HG02623 (cell line): Measurements from ENCODE around the gene BCS1L.
A peak's percentile ranks its signal among the peaks of the same experiment; 100 is the strongest.

Source experiments
- ATAC-seq: cut with Tn5 transposase; IDR thresholded peaks from one replicate; pipeline ENCODE4 v1.9.1; 2021; ENCODE audit warnings: moderate library complexity; ENCODE audit not compliant: unreplicated experiment

The BCS1L gene, protein sequence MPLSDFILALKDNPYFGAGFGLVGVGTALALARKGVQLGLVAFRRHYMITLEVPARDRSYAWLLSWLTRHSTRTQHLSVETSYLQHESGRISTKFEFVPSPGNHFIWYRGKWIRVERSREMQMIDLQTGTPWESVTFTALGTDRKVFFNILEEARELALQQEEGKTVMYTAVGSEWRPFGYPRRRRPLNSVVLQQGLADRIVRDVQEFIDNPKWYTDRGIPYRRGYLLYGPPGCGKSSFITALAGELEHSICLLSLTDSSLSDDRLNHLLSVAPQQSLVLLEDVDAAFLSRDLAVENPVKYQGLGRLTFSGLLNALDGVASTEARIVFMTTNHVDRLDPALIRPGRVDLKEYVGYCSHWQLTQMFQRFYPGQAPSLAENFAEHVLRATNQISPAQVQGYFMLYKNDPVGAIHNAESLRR

DNA sequence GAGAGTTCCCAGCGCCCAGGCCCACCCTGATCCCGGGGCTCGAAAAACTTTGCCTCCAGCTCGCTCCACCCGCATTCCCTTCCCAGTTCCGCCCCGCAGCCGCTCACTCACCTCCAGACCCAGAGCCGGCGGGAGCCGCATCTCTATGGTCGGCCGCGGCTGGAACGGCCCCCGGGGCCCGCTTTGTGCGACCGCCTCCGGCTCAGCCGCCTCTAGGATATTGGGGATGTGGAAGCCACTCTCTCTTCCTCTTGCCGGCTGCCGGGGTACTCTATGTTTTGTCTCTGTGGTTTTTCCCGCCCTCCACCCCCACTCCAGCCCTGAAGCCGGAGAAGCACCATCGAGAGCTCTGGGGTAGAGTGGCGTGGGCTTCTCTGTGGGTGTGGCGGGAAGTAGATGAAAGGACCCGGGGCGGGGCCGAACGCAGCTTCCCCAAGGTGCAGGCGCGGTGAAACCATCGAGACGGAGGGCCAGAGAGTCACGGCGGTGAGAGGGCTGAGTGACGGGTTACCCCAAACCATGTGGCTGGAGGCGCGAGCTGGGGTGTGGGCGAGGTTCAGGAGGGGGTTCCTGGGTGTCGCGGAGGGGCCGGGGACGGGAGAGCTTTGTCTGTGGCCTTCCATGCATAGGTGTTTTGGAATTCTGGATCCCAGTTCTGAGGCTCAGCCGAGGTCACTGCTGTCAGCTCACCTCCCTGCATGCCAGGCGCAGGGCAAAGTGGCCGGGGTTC, at the start of gene BCS1L, which contains the start of gene ZNF142:
Gene BCS1L (plus strand): TSS at position 426 of the 730 bp plus-strand sequence. CDS start 1,305 bp downstream, outside the sequence.
Gene ZNF142 (minus strand): TSS at position 366 of the 730 bp plus-strand sequence. CDS start 3,194 bp downstream, outside the sequence.
- peak; percentile 93 for ATAC-seq

DNA sequence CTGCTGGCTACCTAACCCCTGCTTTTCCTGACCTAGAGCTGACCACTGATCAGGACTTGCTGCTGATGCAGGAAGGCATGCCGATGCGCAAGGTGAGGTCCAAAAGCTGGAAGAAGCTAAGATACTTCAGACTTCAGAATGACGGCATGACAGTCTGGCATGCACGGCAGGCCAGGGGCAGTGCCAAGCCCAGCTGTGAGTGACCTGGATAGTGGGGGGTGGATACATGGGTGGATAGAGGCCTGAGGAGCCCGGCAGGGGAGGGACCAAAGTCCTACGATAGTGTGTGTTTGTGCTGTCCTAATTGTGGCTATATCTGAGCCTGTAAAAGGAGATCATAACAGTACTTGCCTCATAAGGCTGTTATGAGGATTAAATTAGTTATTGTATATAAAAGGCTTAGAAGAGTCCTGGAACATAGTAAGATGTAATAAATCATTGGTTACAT, 43.6 kb upstream of the BCS1L start:
- no peak for ATAC-seq

DNA sequence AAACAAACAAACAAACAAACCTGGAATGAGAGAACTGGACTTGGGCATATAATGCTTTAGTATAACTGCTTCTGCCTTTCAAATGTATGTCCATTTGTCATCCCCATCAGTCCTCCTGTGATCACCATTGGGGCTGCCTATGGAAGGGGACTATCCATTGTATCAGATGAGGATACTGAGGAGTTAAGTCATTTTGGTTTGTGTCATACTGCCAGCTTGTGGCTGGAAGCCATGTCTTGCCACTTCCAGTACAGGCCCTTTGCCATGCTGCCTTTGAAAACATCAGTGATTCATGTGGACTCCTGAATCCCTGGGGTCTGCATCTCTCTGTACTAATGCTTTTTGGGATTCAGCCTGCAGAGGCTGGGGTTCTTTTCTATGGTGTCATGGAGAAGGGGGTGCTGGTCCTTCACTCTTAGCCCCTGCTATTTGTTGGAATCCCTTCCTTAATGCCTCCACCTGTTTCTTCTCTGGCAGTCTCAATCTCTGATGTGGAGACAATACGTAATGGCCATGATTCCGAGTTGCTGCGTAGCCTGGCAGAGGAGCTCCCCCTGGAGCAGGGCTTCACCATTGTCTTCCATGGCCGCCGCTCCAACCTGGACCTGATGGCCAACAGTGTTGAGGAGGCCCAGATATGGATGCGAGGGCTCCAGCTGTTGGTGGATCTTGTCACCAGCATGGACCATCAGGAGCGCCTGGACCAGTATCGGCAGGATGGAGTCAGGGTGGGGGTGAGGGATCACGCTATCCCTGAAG, 41.2 kb upstream of the BCS1L start:
- ATAC-seq, result no peak

DNA sequence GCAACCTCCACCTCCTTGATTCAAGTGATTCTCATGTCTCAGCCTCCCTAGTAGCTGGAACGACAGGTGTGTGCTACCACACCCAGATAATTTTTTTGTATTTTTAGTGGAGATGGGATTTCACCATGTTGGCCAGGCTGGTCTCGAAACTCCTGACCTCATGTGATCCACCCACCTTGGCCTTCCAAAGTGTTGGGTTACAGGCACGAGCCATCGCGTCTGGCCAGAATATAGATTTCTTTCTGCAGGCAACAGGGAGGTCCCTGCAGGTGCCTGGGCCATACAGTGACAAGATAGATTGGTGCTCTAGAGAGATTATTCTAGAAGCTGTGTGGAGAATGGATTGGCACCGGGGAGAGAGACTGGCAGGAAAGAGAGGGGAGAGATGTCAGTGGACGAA, 38.5 kb upstream of the BCS1L start:
- ATAC-seq, result no peak

DNA sequence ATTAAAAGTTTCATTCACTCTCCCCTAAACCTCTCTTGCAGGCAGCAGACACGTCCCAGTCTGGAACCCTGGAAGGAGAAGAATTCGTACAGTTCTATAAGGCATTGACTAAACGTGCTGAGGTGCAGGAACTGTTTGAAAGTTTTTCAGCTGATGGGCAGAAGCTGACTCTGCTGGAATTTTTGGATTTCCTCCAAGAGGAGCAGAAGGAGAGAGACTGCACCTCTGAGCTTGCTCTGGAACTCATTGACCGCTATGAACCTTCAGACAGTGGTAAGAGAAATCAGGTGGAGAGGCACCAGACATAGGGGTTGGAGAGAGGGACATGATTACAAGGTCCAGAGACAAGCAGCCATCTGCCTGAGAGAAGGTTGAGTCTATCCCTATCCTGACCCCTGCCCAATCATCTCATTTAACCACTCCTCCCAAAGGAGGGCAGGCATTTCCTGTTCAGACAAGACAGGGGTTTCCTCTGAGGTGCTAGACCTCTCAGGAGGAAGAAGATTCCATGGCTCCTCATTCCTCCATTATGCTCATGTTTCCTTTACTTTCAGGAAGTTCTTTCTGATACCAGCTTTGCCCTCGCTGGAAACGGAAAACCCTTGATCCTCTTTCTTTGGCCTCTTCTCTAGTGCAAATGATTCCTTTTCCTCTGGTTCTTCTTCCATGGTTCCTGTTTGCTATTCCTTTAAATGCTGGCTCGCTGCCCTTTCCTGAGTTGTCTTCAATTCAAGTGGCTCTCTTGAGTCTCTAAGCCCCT, 36.7 kb upstream of the BCS1L start:
- ATAC-seq, result no peak

DNA sequence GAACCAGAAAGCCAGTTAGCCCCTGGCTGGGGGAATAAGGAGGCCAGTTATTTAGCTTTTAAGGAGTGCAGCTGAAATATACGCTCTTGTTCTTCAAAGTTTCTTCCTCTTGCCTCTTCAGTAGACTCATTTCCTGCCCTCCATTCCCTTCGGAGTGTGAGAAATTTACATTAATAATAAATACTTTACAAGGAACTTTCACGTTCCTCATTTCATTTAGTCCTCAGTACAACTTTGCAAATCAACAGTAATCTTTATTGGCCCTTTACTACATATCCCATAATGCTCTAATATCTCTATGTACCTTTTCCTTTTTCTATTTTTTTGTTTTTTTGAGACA, 36.1 kb upstream of the BCS1L start:
- no peak for ATAC-seq

DNA sequence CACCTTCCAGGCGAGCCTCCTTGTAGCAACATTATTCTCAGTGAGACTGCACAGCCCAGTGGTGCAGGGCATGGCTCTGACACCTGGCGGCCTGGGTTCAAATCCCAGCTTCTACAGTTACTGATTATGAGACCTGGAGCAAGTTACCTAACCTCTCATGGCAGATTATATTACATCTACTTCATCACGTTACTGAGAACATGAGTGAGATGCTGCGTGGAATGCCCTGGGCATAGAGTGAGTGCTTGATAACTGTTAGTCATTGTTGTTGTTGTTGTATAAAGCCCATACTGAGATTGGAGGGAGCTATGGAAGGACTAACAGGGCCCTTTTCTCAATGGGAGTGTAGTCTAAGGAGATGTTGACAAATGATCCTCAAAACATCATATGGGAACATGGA, 33.1 kb upstream of the BCS1L start:
- no peak for ATAC-seq

DNA sequence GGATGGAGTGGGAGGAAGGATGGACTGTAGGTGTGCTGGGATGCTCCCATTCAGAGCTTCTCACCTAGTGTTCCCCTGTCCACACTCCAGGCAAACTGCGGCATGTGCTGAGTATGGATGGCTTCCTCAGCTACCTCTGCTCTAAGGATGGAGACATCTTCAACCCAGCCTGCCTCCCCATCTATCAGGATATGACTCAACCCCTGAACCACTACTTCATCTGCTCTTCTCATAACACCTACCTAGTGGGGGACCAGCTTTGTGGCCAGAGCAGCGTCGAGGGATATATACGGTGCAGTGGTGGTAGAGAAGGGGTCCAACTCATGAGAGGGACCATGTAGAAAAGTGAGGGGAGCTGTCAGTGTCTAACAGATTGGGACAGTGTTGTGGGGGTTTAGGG, 31.5 kb upstream of the BCS1L start:
- no peak for ATAC-seq

DNA sequence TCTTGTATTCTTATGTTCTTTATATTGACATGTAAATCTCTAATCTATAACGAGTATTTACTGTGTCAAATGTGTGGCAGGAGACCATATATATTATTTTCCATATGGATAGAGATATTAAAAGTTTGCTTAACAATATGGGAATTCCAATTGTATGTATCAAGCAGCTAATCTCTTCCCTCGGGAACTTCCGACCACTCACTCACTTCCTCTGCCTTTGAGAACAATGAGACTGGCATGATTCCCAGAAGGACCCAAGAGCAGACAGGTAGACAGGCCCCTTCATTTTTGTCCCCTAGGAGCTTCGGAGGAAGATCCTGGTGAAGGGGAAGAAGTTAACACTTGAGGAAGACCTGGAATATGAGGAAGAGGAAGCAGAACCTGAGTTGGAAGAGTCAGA, 27.6 kb upstream of the BCS1L start:
- no peak for ATAC-seq

DNA sequence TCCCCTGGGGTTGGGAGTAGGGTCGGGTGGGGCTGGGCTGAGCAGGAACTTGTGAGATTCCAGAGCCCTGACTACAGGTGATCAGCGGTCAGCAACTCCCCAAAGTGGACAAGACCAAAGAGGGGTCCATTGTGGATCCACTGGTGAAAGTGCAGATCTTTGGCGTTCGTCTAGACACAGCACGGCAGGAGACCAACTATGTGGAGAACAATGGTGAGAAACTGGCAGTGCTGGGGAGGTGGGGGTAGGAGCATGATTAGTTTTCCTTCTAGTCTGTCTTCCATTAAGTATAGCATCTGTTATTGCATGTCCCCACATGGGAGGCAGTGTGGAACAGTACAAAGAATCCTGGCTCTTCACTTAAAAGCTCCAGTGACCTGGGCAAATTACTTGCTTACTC, 23.8 kb upstream of the BCS1L start:
- ATAC-seq, result no peak

DNA sequence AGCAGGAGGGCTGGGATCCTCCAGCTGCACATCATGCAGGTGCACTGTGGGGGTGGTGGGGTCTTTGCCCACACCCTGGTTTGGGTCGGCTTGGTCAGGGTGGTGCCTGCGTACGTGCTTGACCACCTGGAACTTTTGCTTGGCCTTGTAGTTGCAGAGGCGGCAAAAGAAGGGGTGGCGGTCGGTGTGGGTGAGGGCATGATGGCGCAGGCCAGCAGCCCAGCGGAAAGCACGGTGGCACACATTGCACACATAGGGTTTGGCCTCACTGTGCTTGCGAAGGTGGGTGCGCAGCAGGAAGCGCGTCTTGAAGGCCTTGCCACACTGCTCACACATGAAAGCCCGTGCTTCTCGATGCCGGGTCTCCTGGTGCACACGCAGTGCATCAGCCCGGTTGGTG, 21.1 kb upstream of the BCS1L start:
- ATAC-seq, result no peak

DNA sequence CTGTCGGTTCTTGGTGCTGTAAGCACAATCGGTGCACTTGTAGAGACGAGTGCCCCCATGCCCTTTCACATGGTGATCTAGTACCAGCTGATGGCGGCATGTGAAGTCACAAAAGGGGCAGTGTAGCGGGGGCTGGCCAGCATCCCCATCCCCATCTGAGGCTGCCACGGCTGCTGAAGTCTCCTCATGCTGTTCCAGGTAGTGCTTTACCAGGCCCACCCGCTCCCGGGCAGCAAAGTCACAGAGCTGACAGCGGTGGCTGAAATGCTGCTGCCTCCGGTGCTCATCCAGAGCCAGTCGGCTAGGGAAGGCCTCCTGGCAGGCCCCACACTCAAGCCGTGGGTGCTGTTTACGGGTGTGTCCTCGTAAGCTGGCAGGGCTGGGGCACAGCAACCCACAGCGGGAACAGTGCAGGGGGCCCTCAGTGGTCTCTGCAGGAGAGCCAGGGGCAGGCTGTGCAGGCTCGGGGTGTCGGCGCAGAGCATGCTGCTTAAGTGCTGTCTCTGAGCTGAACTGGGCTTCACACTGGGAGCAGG, 17.3 kb upstream of the BCS1L start:
- ATAC-seq, result no peak

DNA sequence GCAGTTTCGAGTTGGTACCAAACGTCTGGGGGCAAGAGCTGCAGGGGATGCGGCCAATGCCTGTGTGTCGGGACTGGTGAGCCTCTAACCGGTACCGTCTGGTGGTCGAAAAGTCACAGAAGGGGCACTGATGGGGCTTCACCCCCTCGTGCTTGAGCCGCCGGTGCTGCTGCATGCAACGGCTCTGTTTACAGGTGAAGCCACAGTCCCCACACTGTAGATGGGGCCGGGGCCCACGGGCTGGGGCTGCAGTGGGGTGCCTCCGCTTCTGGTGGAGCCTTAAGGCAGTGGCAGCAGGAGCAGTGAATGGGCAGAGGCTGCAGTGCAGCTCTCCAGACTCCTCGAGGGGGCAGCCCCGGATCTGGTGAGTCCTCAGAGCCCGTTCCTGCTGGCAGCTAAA, 16.7 kb upstream of the BCS1L start:
- ATAC-seq, result no peak

DNA sequence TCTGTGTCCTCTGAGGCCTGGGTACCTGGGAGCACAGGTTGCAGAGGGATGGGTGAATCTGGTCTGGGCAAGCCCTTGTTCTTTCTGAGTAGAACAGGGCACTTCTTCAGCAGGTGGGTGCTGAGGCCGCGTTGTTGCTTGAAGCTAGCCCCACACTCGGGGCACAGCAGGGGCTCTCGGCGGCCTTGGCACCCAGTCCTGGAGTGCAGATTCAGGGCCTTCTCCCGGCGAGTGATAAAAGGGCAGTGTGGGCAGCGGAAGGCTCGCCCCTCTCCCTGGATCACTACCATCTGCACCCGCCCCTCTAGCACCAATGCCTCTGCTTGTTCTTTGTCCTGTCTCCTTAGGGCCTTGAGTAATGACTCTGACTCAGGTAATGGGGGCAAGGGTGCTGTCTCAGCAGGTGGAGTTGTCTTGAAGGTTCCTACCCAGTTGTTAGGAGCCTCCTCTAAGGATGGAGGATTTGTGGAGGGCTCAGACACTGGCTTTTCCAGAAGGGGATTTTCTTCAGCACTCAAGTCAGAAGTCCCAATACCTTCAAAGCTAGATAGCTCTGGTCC, 15.7 kb upstream of the BCS1L start:
- no peak for ATAC-seq

DNA sequence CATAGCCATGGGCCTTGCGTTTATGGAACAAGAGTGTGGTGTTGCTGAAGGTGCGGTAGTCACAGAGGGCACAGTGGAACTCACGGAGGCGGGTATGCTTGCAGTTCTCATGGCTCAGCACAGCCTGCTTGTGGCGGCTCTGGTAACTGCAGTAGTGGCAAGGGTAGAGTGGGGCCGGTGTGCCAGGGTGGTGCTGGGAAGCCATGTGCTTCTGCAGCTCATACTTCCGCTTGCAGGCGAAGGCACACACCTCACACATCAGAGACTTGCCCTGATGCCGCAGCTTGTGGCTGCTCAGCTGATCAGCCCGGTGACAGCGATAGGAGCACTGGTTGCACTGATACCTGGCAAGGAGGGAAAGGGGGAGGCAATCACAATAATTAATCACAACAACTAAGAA, 14.8 kb upstream of the BCS1L start:
- ATAC-seq, result no peak

DNA sequence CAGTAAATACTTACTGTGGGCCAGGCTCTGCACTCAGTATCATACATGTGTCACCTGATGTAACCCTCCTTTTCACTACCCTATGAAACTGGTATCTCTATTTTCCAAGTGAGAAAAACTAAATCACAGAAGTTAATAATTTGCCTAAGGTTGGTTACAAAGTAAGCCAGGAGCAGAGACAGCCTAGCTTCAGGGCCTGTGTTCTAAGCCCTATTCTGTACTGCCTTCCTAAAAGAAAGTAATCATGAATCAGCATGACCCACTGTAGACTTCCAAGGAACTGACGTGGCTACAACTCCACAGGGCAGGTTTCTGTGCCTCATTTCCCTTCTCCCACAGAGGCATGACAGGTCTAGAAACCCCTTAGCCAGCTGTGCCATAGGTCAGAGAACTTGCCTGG, 14.4 kb upstream of the BCS1L start:
- ATAC-seq, result no peak

DNA sequence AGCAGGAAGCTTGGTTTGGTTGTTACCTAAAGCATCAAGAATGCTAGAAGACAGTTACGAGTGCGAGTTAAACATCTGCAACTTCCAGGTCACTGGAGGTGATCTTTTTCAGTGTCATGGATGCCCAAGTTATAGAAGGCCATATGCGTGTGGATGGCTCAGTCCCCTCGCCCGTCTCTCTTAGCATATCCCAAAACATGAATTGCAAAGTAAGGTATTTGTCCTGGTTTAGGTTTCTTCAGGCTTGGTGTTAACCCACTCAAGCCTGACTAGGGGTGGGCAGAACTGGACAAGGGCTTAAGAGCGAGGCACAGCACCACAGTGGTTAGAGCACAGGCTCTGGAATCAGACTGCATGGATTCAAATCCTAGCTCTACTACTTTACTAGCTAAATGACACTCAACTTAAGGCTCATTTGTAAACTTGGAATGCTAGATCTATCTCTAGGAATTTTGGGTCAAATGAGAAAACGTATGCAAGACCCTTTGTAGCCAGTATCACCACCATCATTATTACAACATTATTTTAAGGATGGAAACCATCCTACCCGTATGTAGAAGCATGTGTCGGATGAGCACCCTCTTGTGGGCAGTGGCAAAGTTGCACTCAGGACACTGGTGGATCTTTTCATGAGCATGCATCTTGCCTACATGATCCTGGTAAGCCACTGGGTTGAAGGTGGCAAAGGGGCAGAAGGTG, 11.2 kb upstream of the BCS1L start:
- peak; percentile 44 for ATAC-seq

DNA sequence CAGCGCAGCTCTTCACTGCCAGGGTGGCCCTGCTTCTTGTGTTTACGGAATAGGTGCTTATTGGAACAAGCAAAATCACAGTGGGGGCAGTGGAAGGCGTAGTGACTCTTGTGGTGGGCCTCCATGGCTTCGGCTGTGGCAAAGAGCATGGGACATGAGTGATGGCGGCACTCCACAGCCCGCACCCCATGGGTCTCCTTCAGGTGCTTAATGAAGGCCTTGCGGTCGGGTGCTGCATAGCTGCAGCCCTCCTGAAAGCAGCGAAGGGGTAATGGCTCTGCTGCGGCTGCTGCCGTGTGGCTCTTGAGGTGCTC, 10.7 kb upstream of the BCS1L start:
- ATAC-seq, result peak; percentile 23

DNA sequence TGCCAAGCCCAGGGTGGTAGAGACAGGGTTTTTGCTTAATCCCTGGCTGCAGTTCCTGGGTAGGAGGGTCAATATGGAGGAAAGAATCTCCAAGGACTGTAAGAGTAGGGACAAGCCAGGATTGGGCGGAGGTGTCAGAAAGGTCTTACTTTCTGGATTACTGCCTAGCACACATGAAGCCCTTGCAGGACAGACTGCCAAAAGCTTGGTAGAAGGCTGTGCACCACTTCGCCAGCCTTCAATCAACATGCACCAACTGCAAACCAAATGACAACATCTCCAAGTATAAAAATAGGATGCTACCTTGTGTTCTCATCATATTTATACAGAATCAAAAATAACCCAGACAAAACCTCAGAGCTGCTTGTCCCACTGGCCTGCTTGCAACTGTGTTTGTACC, 3.7 kb upstream of the BCS1L start:
- ATAC-seq, result no peak
